NCI-H345 treated with DMSO at 0.1 percent for 48 hours (cell line): ENCODE measurements around the gene MRPL10.

Experiments used
- DNase-seq: peaks from one replicate; lab custom pipeline; 2025; ENCODE audit not compliant: unreplicated experiment; lab: John Stamatoyannopoulos, UW

The MRPL10 gene

GRCh38 chr17:47831003-47831933 lies at the start of gene MRPL10, which contains the start of gene LRRC46:
TSS of gene MRPL10 (minus strand) at chr17:47831541. CDS start at chr17:47831511, 30 bp downstream.
TSS of gene LRRC46 (plus strand) at chr17:47831670. CDS start at chr17:47831990, 320 bp downstream.
- DNase-seq, result peak; percentile 93

DNA sequence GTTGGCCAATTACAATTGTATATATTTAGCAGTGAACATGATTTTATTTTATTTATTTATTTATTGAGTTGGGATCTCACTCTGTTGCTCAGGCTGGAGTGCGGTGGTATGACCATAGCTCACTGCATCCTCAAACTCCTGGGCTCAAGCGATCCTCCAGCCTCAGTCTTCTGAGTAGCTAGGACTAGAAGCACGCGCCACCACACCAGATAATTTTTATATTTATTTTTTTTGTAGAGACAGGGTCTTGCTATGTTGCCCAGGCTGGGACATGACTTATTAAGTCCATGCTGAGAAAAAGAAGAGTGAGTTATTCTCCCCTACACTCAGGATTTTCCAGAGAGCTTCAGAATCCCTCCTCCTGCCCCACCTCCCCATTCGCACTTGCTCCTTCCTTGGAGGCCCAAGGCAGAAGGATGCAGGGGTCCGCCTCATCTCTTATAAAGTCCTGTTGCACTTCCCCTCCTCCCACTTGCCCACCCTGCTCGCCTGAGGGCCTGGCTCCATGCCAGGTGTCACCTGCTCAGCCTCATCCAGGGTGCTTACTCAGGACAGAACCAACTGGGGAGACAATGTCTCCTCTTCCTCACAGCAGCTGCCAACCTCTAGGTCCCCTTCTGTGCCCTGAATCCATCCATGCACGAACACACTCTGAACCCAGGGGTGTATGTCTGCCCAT lies 48.6 kb upstream of the MRPL10 start:
- no peak for DNase-seq

GRCh38 chr17:47879028-47879585 lies 47.8 kb upstream of the MRPL10 start:
- no peak for DNase-seq

DNA sequence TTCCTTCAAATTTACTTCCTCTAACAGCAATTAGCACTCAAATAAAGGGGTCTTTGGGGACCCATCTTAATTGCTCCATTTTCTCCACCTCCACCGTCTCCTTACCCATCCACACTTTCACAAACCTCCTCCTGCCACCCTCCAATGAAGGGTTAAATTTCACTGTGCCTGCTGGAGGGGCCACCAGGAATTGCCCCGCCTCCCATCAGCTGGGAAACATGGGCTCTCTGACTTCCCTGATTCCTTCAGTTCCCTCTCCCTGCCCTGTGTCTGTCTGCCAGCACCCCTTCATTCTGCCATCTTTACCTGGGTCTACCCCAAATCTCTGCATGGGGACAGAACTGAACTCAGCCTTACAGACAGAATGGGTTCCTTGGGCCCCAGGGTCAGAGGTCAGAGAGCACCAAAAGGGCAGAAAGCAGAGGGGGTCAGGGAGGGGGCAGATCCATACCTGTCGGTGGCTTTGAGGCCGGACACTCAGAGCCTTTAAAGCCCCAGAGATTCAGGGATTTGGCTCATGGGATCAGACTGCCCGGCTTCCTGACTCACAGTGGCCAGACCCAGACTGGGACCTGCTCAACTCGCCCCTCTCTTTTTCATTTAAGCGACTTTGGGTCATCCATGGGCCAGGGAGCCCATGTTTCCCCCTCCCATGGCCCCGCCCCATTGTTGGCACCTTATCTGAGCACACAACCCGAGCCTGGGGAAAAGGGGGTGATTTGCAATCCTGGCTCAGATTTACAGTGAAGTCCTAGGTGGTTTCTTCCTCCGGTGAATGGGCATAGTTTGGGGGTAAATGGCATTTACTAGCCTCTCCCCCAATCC lies 47.1 kb upstream of the MRPL10 start:
- DNase-seq, result no peak

GRCh38 chr17:47877368-47878034 lies 46.2 kb upstream of the MRPL10 start:
- DNase-seq, result no peak

GRCh38 chr17:47875011-47875985 lies 44.0 kb upstream of the MRPL10 start:
- no peak for DNase-seq

DNA sequence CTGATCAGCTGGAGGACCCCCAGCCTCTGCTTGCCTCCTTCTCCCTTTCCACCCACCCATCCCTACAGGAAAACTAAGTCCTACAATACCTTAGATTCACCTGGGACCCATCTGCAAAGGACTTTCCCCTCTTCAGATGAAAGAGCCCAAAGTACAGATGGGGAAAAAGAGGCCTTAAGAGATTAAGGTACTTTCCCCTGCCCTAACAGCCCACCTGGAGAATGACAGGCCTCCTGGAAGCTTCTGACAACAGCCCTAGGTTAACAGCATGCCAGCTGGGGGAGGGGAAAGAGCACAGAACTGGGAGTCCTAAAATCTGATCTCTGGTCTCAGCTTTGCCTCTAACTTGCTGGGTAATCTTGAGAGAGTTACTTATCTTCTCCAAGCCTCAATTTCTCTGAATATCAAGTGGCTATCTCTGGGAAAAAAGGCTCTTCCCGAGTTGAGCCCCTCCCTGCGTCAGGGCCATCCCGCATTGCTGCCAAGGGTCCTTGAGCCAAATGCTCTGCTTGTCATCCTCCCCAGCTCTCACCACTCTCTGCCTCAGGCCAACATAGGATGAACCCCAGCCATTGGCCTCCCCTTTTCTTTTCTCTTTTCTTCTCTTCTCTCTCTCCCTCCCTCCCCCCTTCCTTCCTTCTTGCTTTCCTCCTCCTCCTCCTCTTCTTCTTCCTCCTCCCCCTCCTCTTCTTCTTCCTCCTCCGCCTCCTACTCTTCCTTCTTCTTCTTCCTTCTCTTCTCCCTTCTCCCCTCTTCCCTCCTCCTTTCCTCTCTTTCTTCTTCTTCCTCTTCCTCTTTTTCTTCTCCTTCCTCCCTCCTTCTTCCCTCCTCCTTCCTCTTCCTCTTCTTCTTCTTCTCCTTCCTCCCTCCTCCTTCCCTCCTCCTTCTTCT lies 42.1 kb upstream of the MRPL10 start:
- no peak for DNase-seq

GRCh38 chr17:47872651-47873161 lies 41.4 kb upstream of the MRPL10 start:
- no peak for DNase-seq

DNA sequence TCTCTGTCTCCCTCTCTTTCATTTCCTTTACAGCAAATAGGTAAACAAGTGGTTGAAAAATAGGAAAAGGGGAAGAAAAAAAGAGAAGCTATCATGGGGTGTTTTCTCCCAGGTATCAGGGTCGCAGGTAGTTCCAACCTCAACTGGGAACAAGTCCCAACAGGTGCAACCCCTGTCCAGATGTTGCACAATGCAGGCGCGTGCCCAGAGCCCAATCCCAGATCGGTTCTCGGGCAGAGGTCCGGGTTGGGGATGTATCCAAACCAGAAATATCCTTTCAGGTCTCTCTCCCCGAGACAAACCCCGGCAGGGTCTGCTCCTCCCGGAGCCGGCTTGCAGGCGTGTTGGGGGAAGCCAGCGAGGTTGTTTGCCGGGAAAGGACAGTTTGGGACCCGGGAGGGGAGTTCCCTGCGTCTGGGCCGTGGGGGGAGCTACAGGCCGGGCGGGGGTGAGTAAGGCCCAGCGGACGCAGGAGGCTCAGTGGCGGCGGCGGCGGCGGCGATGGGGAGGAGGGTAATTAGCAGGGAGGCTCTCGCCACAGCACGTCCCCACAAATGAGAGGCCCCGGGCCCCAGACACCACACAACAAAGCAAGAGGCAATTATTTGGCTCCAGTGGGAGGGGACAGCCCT lies 40.8 kb upstream of the MRPL10 start:
- DNase-seq, result no peak

GRCh38 chr17:47871048-47871447 lies 39.7 kb upstream of the MRPL10 start:
- no peak for DNase-seq

DNA sequence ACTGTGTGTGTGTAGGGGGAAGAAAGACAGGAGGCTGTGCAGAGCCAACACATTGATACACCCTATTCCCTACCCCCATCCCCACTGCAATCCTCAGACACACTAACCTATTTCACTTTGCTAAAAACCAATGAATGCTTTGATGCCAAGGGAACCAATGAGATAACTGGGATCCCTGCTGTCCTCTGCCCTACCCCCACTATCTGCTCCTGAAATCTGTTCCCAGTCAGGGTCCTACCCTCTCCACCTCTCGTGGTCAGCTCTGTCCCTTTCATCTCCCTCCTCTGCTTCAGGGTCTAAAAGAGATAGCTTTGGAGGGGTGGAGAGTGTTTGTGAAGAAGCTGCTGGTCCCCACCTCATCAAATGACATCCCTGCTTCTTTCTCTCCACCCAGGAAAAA lies 38.7 kb upstream of the MRPL10 start:
- DNase-seq, result no peak

DNA sequence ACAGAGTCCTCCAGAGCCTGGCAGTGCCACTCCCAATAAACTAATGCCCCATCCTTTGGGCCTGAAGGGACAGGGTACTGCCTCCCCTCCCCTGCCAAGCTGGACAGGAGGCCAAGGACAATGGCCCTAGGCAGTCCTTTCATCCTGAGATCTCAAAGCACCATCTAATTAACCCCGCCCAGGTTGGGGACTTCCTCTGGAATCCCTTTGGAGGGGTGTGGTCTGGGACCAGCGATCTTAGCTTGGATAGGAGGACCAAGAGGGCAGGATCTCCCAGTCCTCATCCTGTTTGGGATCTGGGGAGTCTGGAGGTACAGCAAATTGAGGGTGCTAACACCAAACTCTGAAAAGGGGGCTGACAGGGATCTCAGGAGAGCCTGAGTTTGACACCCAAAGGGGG lies 37.8 kb upstream of the MRPL10 start:
- DNase-seq, result no peak

DNA sequence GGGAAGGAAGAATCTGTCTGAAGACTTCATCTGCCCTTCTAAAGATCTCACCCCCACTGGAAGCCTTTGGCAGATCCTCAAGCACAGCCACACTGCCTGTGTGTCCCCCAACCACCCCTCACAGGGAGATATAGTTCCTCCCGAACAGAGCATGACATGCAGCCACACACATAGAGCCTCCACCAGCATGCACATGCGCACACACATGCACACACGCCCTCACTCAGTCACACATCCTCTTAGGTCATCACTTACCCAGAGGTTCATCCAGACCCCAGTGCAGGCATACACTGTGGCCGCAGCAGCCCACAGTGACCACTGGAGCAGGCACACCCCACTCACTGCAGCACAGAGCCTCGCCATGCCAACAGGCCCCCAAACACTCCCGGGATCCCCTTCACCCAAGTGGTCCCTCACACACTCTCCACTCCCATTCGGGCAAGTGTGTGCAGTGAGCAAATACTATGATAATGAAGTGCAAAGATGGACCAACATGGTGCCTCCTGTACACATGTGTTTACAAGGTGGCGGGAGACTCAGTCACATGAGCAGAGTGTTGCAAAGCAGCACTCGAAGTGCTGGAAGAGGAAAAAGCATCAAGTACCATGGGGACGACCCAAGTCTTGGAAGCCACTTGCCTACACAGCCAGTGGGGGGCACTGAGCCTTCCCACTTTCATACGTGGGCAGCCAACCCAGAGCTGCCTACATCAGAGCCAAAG lies 36.6 kb upstream of the MRPL10 start:
- no peak for DNase-seq

GRCh38 chr17:47866941-47867340 lies 35.6 kb upstream of the MRPL10 start:
- no peak for DNase-seq

- DNase-seq, result no peak
Observed at GRCh38 chr17:47864791-47865216, 33.5 kb upstream of the MRPL10 start.

- DNase-seq, result no peak
Observed at GRCh38 chr17:47862621-47863440, 31.5 kb upstream of the MRPL10 start.
